Head of caudate nucleus (tissue), 42 donors: Measurements from ENCODE around the gene A4GALT.
A peak's percentile ranks its signal among the peaks of the same experiment; 100 is the strongest.
"Not testable (repeated sequence)": the region's sequence is repeated elsewhere in the genome, so short reads cannot be mapped to it uniquely, and the experiment has no call there.

ENCODE experiments used
- DNase-seq, 42 donors: peaks; one replicate each; pipeline versions ENCODE4 v3.0.0 to v3.0.0-alpha.2; 2020 to 2021; ENCODE audit warnings: mixed read lengths in 7 of 42
- intact Hi-C: fragments of 100-400 bp; cut with DNase I; formaldehyde crosslinking; loops from one replicate; pipeline ENCODE4 v1.15.0; 2022

The A4GALT gene, protein sequence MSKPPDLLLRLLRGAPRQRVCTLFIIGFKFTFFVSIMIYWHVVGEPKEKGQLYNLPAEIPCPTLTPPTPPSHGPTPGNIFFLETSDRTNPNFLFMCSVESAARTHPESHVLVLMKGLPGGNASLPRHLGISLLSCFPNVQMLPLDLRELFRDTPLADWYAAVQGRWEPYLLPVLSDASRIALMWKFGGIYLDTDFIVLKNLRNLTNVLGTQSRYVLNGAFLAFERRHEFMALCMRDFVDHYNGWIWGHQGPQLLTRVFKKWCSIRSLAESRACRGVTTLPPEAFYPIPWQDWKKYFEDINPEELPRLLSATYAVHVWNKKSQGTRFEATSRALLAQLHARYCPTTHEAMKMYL

DNA sequence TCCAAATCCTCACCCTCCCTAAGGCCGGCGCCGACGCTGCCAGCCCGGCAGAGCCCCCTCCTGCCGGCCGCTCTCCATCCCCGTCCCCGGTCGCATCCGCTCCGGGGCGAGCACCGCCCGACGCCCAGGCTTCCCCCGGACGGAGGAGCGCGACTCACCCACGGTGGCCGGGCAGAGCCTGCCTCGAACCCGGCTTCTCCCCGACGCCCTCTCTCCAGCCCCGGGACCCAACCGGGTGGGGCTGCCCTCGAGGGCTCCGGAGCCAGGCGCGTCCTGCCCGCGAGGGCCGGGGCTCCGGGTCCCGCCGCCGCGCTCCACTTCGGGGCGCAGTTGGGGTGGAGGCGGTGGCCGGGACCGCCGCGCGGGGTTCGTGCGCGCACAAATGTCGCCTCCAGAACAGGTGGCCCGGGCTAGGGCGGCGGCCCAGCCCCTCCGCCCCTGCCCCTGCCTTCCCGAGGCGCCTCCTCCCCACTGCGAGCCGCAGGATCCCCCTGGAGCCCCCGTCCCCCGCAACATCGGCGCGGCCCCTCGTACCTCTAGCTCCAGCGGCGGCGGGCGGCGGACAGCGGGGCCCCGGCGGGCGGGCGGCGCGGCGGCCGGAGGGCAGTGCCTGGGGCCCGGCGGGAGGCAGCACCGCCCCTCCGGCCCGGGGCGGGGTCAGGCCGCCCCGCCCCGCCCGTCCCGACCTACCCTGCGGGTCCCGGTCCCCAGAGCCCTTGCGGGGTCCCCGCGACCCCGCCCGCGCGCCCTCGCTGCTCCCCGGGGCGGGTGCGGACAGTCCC lies at the start of gene A4GALT:
Gene A4GALT (minus strand): TSS at position 608 of the 782 bp plus-strand sequence. CDS start 26,919 bp downstream, outside the sequence.
- no peak for DNase-seq
- intact Hi-C loops, result no loop called here

DNA sequence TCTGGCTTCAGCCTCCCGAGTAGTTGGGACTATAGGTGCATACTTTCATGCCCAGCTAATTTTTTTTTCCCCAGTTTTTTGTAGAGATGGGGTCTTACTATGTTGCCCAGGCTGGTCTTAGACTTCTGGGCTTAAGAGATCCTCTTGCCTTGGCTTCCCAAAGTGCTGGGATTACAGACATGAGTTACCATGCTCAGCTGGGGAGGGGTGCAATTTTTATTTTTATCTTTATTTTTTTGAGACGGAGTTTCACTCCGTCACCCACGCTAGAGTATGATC lies 49.7 kb upstream of the A4GALT start:
- no peak for DNase-seq
- intact Hi-C loops, result no loop called here

DNA sequence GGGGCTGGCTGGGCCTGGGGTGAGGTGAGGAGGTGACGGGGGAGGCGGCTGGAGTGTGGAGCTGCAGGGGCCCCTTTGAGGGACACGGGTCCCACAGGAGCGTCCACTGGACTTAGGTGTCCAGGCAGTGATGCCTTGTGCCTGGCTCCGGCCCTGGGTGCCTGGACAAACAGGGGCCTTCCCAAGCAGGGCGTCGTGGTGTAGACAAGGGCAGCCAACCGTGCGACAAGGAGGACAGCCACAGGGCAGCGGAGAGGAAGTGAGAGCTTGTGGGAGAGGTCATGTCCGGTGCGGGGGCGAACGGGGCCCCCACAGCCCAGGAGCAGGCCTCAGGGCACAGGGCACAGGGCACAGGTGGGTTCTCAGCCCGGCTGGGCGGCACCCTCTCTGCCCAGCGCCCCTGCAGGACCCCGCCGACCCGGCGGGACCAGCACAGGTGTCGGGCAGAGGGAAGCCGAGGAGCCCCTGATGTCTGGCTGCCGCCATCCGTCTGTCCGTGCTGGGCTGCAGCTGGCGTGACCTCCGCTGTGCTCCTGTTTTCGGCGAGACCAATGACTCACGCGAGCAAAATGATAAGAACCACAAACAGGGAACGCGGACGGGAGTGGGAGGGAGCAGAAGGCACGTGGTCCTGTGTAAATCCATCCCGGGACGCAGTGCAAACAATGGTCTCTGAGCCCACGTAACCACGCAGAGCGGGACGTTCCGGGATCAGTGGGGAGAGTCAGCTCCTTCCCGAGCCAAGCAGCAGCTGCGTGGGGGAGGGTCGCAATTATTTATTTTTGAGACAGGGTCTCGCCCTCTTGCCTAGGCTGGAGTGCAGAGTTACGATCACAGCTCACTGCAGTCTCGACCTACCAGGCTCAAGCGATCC lies 49.1 kb upstream of the A4GALT start:
- intact Hi-C loops, result no loop called here
- DNase-seq, result no peak

DNA sequence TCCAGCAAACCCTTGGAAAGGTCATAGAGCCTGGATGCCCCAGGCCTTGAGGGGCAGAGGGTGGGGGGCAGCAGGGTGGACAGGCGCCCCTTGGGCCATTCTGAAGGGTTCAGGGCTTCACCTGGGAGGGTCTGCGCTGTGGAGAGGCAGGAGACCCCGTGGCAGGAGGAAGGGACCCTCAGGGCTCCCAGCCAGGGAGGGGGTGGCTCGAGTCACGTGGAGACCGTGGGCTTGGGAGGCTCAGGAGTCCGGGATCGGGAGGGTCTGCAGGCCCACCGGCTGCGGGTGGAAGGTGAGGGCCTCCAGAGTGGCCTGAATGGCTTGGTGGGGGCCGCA lies 48.5 kb upstream of the A4GALT start:
- intact Hi-C loops, result no loop called here
- DNase-seq, result no peak

DNA sequence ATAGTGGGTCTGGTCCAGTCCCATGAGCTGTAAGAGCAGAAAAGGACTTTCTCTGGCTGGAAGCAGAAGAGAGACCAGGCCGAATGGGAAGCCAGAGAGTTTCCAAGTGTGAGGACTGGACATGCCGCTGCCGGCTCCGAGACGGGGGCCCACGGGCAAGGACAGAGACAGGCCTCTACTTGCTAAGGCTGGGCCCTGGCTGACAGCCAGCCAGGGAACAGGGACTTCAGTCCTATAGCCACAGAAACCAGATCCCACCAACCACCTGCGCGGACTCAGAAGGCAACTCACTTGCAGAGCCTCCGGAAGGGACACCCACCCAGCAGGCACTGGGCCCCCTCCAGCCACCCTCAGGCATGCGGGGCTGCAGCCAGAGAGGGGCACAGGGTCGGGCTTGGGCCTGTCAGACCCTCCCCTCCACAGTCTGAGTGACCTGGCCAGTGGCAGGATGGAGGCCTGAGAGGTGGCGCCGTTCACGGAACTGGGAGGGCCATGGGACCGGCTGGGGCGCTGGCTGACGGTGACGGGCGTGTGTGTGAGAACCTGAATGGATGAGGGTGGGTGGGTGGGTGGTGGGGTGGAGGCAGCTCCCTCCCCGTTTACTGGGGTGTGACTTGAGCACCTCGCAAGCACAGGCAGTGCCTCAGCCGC lies 47.8 kb upstream of the A4GALT start:
- intact Hi-C loops, result no loop called here
- no peak for DNase-seq

DNA sequence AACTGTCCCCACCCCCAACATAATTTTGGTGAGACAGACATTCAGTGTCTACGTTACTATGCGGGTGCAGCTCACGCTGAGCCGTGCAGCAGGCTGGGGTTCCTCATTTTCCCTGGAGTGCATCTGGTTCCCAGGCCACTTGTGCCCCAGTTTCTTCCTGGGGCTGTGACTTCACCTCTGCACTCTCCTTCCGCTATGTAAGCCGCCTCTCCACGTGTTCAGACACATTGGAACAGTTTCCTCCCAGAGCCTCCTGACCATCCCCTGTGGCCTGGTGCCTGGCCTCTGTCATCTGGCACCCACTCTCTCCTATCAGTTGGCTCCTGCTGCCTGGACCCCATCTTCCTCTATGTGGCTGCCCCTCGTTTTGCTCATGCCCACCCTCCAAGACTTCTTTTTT lies 46.2 kb upstream of the A4GALT start:
- no peak for DNase-seq
- intact Hi-C loops, result no loop called here

DNA sequence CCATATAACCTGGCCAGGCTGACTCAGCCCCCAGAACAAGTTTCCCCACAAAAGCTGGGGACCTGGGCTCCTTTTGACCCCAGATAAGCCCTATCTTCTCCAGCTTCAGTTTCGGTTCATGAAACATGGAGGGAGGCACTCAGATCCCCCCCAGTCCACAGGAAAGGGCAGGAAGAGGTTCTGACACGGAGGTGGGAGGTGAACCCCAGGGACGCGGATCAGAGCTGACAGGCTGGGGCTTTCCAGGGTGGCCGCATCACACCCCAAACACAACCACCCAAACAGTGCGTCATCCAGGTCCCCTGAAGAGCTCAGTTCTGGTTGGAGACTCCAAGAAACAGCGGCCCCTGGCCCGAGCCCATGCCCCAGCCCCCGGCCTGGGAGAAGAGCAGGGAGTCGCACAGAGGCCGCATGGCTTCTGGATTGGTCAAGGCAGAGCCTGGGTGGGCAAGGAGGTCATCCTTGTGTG lies 44.3 kb upstream of the A4GALT start:
- intact Hi-C loops, result no loop called here
- DNase-seq, result no peak

DNA sequence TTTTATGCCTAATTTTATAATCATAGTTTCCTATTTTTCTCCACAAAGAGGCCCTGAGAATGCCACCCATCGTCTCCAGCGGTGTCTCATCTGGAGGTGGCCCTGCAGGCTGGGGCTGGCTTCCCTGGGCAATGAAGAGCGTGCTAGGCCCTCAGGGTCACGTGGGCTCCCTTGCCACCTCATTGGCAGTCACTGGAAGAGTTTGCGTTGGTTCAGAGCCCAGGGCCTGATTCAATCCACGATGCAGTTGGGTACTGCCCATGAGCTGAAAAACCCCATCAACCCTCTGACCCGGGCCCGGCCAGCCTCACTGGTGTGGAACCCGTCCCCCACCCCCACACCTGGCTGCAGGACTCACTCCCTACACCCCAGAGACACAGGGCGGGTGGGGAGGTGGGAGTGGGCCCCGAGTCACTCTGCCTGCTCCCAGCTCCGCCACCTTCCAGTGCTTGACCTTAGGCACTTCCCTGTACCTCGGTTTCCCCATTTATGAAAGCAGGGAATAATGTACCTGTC lies 43.4 kb upstream of the A4GALT start:
- intact Hi-C loops, result no loop called here

DNA sequence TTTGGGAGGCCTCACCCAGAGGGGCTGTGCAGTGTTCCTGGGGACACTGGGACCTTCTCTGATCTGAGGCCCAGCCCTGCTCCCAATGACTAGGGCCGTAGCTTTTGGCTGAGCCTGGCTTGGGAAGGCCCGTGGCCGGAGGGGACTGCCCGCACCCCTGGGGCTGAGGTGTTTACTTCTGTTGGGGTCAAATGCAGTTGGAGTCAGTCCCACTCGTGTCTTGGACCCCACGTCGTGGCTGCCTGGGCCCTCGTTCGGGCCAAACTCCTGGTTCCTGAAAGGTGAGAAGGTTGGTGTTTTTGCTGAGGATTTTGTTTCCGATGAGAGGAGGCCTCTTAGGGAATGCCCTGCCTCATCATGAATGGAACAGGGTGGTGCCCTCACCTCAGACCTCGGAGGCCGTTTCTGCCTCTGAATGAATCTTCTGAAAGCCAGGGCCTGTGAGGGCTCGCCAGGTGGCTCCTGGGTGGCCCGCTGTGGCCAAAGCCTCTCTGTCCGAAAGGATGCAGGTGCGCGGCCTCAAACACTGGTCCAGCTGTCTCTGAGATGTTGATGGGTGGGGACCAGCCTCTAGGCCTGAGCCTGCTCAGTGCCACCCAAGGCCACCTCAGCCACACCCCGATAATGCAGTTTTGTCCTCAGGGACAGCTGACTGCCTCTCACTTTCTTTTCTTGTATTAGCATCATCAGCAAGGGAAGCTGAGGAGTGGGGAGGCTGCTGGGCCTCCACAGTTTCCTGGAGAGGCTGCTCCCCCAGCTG lies 40.3 kb upstream of the A4GALT start:
- no peak for DNase-seq
- intact Hi-C loops, result no loop called here

More for the DNA sequence above, 43.4 kb upstream of the A4GALT start:
- peak in 28 of 42 donors; percentile 5 to 76 (median 34) for DNase-seq

DNA sequence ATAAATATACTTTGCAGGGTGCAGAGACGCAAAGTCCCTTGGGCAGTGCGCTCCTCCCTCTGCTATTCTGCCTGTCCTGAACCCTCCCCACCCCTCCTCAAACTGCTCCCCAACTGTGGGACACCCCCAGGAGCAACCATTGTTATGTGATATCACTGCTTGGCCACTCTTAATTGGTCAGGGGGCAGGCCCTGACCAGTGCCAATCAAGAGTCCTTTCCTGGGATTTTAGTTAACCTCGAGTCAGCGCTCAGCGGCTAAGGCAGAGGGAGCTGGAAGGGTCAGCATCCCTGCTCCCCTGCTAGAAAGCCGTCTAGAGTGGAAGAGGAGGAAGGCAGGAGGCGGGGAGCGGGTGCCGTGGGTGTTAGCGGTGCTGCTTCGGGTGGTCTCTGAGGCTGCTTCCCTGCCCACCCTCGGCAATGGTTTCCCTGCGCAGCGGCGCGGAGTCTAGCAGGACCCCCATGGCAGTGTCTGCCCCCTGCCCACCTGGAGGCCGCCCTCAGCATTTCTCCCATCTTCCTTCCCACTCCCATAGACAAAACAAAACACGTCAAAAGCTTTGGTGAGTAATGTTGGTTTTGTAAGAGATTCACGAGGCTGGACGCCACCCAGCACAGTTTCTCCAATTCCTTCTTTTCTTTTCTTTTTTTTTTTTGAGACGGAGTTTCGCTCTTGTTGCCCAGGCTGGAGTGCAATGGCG lies 38.4 kb upstream of the A4GALT start:
- DNase-seq, result no peak
- intact Hi-C loops, result no loop called here

DNA sequence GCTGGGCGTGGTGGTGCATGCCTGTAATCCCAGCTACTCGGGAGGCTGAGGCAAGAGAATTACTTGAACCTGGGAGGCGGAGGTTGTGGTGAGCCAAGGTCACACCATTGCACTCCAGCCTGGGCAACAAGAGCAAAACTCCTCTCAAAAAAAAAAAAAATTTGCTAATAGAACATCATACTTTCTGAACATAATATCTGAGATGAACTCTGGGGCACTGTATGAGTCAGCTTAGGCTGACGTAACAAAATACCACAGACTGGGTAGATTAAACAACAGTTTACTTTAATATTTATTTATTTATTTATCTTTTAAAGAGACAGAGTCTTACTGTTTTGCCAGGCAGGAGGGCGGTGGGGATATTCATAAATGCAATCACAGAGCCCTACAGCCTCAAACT lies 34.9 kb upstream of the A4GALT start:
- DNase-seq, intact Hi-C loops: not testable (repeated sequence)

DNA sequence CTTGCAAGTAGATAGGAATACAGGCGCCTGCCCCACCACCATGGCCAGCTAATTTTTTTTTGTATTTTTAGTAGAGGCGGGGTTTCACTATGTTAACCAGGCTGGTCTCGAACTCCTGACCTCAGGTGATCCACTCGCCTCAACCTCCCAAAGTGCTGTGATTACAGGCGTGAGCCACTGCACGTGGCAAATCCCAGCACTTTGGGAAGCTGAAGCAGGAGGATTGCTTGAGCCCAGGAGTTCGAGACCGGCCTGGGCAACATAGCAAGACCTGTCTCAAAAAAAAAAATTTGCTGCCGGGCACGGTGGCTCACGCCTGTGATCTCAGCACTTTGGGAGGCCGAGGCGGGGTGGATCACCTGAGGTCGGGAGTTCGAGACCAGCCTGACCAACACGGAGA lies 34.5 kb upstream of the A4GALT start:
- intact Hi-C loops, DNase-seq: not testable (repeated sequence)

DNA sequence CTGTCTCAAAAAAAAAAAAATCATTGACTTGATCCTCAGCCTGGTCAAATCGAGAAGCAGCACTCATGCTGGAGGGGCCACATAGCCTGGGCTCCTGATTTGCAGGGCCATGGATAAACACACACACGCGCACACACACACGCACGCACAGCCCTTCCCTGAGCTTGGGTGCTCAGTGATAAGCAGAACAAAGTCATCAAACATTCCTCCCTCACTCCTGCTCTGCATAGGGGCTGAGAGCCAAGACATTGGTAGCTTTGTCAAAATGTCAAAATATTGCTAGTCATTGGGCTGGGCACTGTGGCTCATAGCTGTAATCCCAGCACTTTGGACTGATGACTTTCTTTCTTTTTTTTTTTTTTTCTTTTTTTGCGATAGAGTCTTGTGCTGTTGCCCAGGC lies 34.0 kb upstream of the A4GALT start:
- DNase-seq, result no peak
- intact Hi-C loops, result no loop called here

DNA sequence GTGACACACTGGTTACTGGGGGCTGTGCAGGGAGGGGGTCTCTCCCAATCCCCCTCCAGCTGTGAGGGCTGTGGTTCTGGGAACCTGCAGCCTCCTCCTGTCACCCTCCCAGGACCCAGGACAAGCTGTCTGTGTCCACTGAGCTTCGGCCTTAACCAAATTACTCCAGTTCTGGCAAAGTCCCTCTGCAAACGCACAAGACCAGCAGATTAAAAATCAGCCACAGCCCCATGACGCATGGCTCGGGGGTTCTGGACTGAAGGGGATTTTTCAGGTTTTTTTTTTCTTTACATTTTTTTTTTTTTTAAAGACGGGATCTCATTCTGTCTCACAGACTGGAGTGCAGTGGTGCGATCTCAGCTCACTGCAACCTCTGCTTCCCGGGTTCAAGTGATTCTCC lies 32.2 kb upstream of the A4GALT start:
- intact Hi-C loops, result no loop called here
- DNase-seq, result no peak

DNA sequence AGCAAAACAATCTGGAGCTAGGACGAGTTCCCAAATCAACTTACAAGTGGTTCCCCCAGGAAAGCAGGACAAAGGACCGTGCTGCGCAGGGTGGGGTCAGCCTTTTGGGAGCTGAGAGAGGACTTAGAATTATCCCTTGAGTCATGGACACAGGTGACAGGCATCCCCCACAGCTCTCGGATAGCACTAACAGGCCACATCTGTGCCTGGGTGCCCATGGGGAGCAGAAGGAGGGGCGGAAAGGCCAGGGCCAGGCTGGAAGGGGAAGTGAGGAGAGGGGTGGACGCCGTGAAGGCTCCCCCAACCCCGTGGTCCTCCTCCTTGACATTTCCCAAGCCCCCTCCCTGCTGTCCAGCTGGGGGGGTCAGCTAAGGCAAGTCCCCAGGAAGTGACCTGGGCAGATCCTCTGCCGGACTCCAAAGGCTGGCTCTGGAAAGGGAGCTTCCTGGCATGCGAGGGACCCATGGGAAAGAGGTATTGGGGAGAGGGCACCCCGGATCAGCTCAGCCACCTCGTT lies 31.6 kb upstream of the A4GALT start:
- DNase-seq, result no peak
- intact Hi-C loops, result no loop called here

DNA sequence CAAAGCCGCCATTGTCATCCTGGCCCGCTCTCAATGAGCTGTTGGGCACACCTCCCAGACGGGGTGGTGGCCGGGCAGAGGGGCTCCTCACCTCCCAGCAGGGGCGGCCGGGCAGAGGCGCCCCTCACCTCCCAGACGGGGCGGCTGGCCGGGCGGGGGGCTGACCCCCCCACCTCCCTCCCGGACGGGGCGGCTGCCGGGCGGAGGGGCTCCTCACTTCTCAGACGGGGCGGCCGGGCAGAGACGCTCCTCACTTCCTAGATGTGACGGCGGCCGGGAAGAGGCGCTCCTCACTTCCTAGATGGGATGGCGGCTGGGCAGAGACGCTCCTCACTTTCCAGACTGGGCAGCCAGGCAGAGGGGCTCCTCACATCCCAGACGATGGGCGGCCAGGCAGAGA lies 29.8 kb upstream of the A4GALT start:
- intact Hi-C loops, DNase-seq: not testable (repeated sequence)

DNA sequence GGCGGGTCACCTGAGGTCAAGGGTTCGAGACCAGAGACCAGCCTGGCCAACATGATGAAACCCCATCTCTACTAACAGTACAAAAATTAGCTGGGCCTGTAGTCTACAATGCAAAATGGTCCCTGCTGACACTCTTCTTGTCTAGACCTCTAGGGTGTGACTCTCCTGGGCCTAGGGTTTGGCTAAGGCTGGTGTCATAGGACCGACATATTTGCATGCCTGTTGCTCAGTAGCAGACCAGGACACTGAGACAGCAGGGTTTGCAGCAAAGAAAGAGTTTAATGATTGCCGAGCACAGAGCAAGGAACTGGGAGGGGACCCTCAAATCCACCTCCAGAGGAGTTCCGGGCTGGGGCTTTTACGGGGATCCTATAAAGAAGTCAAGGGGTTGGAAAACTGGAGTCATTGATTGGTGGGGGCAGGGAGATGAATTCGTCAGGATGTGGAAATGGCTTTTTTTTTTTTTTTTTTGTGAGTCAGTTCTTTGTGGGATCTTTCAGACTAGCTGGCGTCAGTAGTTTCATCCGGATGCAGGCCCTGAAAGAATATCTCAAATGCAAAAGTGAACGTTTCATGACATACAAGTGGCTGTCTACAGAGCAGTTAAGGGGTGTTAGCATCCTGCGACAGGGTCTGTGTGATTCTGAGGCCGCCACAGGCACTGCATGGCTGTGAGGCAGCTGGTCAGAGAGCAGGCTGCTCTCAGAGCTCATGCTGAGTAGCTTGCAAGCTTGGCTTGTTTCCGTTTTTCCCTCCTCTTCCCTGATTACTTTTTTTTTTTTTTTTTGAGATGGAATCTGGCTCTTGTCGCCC lies 27.2 kb upstream of the A4GALT start:
- no peak for DNase-seq
- intact Hi-C loops, result no loop called here
